Measurements from ENCODE around the gene GRM4.
A peak's percentile ranks its signal among the peaks of the same experiment; 100 is the strongest.

Gene GRM4

DNA sequence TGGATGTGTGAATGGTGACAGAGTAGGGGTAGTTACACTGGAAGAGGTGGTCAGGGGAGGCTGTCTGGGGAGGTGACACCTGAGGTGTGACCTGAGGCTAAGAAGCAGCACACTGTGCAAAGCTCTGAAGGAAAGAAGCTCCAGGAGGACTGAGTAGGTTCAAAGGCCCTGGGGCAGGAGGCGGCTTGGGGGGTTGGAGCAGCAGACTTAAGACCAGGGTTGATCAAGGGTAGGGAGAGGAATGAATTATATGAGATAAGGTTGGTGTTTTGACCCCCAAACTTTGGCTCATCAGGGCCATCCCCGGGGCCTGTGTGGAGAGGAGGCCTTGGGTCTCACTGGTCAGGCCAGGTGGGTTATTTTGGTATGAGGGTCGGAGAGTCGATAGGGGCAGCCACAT is 166.1 kb downstream of the GRM4 start:
- no peak for DNase-seq (ENCODE audit: insufficient read length, low spot score)
- TF ChIP-seq, protein P1, sequence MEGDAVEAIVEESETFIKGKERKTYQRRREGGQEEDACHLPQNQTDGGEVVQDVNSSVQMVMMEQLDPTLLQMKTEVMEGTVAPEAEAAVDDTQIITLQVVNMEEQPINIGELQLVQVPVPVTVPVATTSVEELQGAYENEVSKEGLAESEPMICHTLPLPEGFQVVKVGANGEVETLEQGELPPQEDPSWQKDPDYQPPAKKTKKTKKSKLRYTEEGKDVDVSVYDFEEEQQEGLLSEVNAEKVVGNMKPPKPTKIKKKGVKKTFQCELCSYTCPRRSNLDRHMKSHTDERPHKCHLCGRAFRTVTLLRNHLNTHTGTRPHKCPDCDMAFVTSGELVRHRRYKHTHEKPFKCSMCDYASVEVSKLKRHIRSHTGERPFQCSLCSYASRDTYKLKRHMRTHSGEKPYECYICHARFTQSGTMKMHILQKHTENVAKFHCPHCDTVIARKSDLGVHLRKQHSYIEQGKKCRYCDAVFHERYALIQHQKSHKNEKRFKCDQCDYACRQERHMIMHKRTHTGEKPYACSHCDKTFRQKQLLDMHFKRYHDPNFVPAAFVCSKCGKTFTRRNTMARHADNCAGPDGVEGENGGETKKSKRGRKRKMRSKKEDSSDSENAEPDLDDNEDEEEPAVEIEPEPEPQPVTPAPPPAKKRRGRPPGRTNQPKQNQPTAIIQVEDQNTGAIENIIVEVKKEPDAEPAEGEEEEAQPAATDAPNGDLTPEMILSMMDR (IDR thresholded peaks at IDR 0.05; ENCODE audit: insufficient read depth, missing control alignments): no peak
- FAIRE-seq: no peak

GRCh38 chr6:33978412-33979150 is 167.3 kb downstream of the GRM4 start:
- TF ChIP-seq, protein P1 (IDR thresholded peaks at IDR 0.05; ENCODE audit: insufficient read depth, missing control alignments): no peak
- FAIRE-seq: no peak
- peak; percentile 6 for DNase-seq (ENCODE audit: insufficient read length, low spot score)

GRCh38 chr6:33977606-33978411 is 168.1 kb downstream of the GRM4 start:
- TF ChIP-seq, protein P1 (IDR thresholded peaks at IDR 0.05; ENCODE audit: insufficient read depth, missing control alignments): no peak
- DNase-seq (ENCODE audit: insufficient read length, low spot score) (peak; percentile 4), FAIRE-seq (no peak)

- FAIRE-seq (no peak), DNase-seq (ENCODE audit: insufficient read length, low spot score) (peak; percentile 8)
- TF ChIP-seq, protein P1 (IDR thresholded peaks at IDR 0.05; ENCODE audit: insufficient read depth, missing control alignments): no peak
These were observed 169.2 kb downstream of the GRM4 start for GRCh38 chr6:33976437-33977360.

DNA sequence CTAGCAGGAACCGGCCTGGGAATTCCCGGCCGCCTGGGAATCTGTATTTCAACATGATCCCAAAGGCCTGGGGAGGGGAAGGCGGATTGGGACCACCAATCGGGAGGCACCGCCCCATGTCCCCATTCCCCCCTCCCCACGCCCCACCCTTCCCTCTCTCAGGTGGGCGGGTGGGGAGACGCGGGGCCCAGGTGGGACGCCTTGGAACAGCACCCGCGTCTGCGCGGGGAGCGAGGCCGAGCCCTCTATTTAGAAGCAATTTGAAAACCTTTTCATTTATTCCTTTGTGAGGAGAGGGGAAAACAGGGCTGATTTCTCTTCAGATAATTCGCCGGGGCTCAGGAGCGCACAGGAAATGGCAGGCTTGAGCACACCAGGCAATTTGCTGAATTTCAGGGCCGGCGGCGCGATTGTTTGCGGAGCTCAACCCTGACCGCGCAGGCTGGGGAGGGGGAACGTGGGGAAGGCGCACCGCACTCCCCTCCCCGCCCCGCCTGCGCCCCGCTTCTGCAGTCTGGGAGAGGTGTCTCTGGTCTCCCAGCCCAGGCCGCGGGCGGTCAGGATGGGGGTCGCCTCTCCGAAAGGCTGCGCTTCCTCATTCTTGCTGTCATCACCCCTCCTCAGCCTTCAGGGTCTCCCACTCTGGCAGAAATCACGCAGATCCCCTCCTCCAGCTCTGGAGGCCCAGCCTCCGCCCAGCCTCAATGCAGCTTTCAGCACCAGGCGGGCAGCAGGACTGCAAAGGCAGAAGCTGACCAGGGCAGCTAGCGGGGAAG is 170.0 kb downstream of the GRM4 start:
- DNase-seq (ENCODE audit: insufficient read length, low spot score): peak; percentile 5
- TF ChIP-seq, protein P1 (IDR thresholded peaks at IDR 0.05; ENCODE audit: insufficient read depth, missing control alignments): no peak
- no peak for FAIRE-seq

DNA sequence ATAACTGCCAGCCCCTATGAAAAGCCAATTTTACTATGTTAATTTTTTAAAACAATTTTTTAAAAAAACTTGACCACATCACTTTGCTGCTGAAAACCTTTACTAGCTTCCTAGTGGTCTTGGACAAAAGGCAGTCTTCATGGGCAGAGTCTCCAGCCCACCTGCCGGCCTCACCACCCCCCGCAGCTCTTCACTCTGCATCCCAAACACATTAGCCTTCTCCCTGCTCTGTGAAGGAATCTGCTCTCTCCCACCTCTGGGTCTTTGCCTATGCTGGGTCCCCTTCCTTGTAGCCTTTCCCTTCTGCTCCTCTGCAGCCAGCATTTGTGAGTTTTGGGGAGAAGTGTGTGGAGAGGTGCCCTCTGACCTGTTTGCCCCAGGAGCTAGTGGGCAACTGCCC is 171.4 kb downstream of the GRM4 start:
- FAIRE-seq: no peak
- TF ChIP-seq, protein P1 (IDR thresholded peaks at IDR 0.05; ENCODE audit: insufficient read depth, missing control alignments): no peak
- DNase-seq (ENCODE audit: insufficient read length, low spot score): peak; percentile 8

Data from D721Med (cell line).